GM20000 (cell line): ENCODE results near the gene TNNI3K.

ENCODE experiments used
- DNase-seq: peaks from one replicate; pipeline ENCODE4 v3.0.0; 2012; ENCODE audit warnings: low spot score
- TF ChIP-seq, protein P1 (sequence below): IDR thresholded peaks from 2 replicates; pipeline ENCODE4 v1.5.1; 2012; ENCODE audit warnings: mild to moderate bottlenecking, control low read depth; ENCODE audit errors: extremely low read depth, missing control alignments

TNNI3K gene

GRCh38 chr1:74314438-74314837 is 79.3 kb downstream of the TNNI3K start:
- no peak for DNase-seq
- TF ChIP-seq, protein P1, sequence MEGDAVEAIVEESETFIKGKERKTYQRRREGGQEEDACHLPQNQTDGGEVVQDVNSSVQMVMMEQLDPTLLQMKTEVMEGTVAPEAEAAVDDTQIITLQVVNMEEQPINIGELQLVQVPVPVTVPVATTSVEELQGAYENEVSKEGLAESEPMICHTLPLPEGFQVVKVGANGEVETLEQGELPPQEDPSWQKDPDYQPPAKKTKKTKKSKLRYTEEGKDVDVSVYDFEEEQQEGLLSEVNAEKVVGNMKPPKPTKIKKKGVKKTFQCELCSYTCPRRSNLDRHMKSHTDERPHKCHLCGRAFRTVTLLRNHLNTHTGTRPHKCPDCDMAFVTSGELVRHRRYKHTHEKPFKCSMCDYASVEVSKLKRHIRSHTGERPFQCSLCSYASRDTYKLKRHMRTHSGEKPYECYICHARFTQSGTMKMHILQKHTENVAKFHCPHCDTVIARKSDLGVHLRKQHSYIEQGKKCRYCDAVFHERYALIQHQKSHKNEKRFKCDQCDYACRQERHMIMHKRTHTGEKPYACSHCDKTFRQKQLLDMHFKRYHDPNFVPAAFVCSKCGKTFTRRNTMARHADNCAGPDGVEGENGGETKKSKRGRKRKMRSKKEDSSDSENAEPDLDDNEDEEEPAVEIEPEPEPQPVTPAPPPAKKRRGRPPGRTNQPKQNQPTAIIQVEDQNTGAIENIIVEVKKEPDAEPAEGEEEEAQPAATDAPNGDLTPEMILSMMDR, result no peak

DNA sequence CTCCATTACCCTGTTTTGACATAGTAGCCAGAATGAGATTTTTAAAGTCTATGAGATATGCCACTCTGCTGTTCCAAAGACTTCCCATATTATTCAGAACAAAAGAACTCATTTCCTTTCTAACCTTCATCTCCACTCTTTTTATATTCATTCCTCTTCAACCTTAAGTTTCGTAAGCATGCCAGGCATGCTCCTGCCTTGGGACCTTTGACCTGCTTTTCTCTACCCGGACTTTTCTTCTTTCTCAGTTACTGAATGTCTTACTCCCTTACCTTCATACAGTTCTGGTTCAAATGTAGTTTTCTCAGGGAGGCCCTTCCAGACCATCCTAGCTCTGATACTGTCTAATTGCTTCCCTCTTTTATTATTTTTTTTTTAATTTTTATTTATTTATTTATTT is 81.1 kb downstream of the TNNI3K start:
- DNase-seq, result no peak
- TF ChIP-seq, protein P1, result no peak

- TF ChIP-seq, protein P1, result no peak
- DNase-seq, result peak; percentile 3
Measured at GRCh38 chr1:74317663-74318062, 82.5 kb downstream of the TNNI3K start.

DNA sequence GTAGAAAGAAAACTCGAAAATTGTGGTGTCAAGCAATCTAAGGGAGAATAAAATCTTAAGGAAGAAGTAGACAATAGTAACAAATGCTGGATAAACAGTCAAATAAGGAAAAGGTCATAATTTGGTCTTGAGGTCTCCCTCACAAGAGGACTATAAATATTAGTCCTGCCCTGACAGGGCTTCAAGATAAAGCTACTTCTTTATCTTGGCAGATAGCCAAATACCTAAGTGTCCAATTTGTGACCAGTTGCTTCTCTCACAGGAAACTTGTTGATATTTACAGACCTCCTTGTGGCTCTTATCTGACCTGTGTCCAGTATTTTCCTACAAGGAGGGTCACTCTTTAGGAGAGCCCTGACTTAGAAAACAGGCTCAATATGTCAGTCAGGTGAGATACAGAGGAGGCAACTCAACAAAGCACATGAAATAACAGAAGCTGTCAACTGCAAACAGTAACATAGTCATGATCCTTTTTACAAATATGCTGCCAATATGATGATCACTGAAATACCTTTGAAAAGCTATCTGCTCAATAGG is 88.8 kb downstream of the TNNI3K start:
- DNase-seq, result no peak
- TF ChIP-seq, protein P1, result no peak

GRCh38 chr1:74324684-74325448 is 89.7 kb downstream of the TNNI3K start:
- TF ChIP-seq, protein P1, result no peak
- no peak for DNase-seq

DNA sequence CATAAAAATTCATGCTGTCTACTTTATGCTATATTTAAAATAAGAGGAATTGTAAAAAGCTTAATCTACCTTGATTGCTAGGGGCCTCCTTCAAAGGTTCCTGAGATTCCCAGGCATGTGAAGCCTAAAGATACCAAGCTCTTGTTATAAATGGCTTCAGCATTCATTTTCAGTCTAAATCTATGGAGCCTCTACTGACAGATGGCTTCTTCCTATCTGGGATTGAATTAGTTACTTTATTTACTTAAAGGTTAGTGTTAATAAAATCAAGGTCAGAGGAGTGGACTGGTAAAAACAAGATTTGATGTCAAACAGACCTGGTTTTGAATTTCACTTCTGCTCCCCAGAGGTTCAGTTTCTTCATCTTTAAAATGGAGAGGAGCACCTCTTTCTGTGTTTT is 93.7 kb downstream of the TNNI3K start:
- no peak for DNase-seq
- TF ChIP-seq, protein P1, result no peak

DNA sequence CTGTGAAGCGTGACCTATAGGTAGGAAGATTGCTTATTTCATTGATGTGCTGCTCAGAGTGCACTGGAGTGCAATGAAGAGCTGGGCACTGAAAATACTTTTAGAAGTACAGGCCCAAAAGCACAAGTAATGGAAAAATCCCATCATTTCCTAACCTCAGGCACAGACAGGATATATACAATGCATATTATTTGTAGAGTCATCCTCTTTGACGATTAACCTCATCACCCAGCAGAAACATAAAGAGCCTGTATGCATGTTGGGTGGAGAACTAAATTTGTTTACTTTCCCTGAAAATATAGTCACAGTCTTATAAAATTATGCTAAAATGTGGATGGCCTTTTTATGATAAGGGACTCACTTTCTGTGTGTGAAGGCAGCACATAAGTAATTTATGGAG is 98.1 kb downstream of the TNNI3K start:
- DNase-seq, result no peak
- TF ChIP-seq, protein P1, result no peak
